ENCODE results near the gene USPL1. TPM values are rescaled to one million over a fixed set of nuclear protein-coding genes. Genes with fewer than 3 reads are reported as not detected.

The USPL1 gene
- total RNA-seq, 1 donor from 2014 or later = 19.7 TPM

GRCh38 chr13:30697996-30698401 is 80.3 kb downstream of the USPL1 start:
- peaks cover 6% of the 10 kb centered on the region for H3K27me3 Mint-ChIP-seq
- H3K27ac Mint-ChIP-seq = no peak overlapping the region
- no peaks in the 10 kb centered on the region for H3K36me3 Mint-ChIP-seq
- peak; percentile 25 for DNase-seq (ENCODE audit: extremely low spot score, unreplicated experiment)
- no peak for TF ChIP-seq CTCF (conservative IDR thresholded peaks at IDR 0.05)
- H3K9me3 Mint-ChIP-seq = no peaks in the 10 kb centered on the region
- H3K4me1 Mint-ChIP-seq (ENCODE audit: unreplicated experiment) = peaks cover 48% of the 10 kb centered on the region
- no peak overlapping the region for H3K4me3 Mint-ChIP-seq

GRCh38 chr13:30698488-30699005 is 80.8 kb downstream of the USPL1 start:
- no peaks in the 10 kb centered on the region for H3K9me3 Mint-ChIP-seq
- TF ChIP-seq CTCF (conservative IDR thresholded peaks at IDR 0.05) = no peak
- H3K27me3 Mint-ChIP-seq = peaks cover 6% of the 10 kb centered on the region
- H3K4me1 Mint-ChIP-seq (ENCODE audit: unreplicated experiment) = peaks cover 48% of the 10 kb centered on the region
- H3K36me3 Mint-ChIP-seq = no peaks in the 10 kb centered on the region
- peak; percentile 48 for DNase-seq (ENCODE audit: extremely low spot score, unreplicated experiment)
- no peak overlapping the region for H3K27ac Mint-ChIP-seq
- H3K4me3 Mint-ChIP-seq = no peak overlapping the region

DNA sequence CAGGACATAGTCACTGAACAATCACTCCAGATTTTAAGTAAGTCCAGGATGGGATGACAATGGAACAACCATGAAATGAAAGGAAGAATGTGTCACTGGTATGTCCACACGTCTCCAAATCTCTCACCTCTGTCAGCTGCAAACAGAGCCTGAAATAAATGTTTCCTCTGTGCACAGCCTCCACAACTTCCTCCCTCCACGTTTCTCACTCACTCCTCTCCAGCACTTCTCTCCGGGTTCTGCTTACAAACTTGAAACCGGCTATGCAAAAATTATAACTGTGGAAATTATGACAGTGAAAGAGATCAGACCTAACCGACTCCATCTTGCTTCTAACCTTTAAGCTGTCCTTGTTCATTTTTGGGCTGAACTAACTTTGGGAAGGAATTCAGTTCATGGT is 82.6 kb downstream of the USPL1 start:
- no peaks in the 10 kb centered on the region for H3K36me3 Mint-ChIP-seq
- H3K27ac Mint-ChIP-seq = no peak overlapping the region
- no peak for DNase-seq (ENCODE audit: extremely low spot score, unreplicated experiment)
- no peaks in the 10 kb centered on the region for H3K9me3 Mint-ChIP-seq
- H3K27me3 Mint-ChIP-seq = peaks cover 9% of the 10 kb centered on the region
- TF ChIP-seq CTCF (conservative IDR thresholded peaks at IDR 0.05) = no peak
- H3K4me1 Mint-ChIP-seq (ENCODE audit: unreplicated experiment) = peaks cover 46% of the 10 kb centered on the region
- no peak overlapping the region for H3K4me3 Mint-ChIP-seq

GRCh38 chr13:30702006-30702405 is 84.3 kb downstream of the USPL1 start:
- no peak overlapping the region for H3K27ac Mint-ChIP-seq
- H3K4me1 Mint-ChIP-seq (ENCODE audit: unreplicated experiment) = peaks cover 30% of the 10 kb centered on the region
- DNase-seq (ENCODE audit: extremely low spot score, unreplicated experiment) = no peak
- peaks cover 9% of the 10 kb centered on the region for H3K27me3 Mint-ChIP-seq
- TF ChIP-seq CTCF (conservative IDR thresholded peaks at IDR 0.05) = no peak
- no peaks in the 10 kb centered on the region for H3K9me3 Mint-ChIP-seq
- H3K36me3 Mint-ChIP-seq = no peaks in the 10 kb centered on the region
- H3K4me3 Mint-ChIP-seq = no peak overlapping the region

DNA sequence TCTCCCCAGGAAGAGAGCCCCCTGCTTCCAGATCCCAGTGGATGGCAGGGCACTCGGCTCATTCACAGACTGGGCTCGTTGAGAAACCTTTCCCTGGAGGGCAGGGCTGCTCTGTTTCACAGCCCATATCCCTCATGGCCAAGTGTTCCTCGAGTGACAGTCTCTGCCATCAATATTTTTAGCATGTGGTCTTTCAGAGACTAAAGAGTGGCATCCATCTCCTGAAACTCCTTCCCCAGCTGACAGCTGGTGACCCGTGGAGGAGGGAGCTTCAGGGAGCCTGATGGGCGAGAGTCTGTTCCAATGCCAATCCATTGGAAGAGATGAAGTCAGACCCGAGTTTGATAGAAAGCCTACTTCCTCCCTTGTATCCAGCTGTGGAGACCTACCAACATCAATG is 86.9 kb downstream of the USPL1 start:
- H3K27ac Mint-ChIP-seq = no peak overlapping the region
- H3K4me3 Mint-ChIP-seq = no peak overlapping the region
- peak; percentile 6 for DNase-seq (ENCODE audit: extremely low spot score, unreplicated experiment)
- no peaks in the 10 kb centered on the region for H3K36me3 Mint-ChIP-seq
- H3K9me3 Mint-ChIP-seq = no peaks in the 10 kb centered on the region
- H3K4me1 Mint-ChIP-seq (ENCODE audit: unreplicated experiment) = peaks cover 16% of the 10 kb centered on the region
- H3K27me3 Mint-ChIP-seq = peaks cover 4% of the 10 kb centered on the region
- TF ChIP-seq CTCF (conservative IDR thresholded peaks at IDR 0.05) = no peak

DNA sequence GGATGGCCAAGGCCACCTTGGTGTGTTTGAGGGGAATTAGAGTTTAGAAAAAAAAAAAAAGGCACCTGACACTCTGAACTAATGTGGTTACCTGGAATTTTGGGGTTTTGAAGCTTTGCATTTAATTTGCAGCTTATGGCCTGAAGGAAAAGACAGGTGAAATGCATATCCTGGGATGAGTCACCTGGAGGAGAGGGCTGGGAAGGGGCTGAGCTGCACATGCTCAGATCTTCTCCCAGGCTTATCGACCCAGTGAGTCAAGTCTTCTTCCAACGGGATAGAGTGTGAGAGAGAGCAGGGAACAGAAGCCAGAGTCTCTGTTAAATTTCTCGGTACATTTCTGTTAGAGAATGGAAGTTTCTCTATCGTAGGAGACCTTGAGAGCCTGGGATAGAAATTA is 88.0 kb downstream of the USPL1 start:
- Mint-ChIP-seq H3K36me3 (no peaks in the 10 kb centered on the region), H3K4me3 (no peak overlapping the region), H3K27me3 (peaks cover 4% of the 10 kb centered on the region), H3K27ac (no peak overlapping the region), H3K4me1 (ENCODE audit: unreplicated experiment) (peaks cover 11% of the 10 kb centered on the region), H3K9me3 (no peaks in the 10 kb centered on the region)
- no peak for TF ChIP-seq CTCF (conservative IDR thresholded peaks at IDR 0.05)
- no peak for DNase-seq (ENCODE audit: extremely low spot score, unreplicated experiment)

Data from type B pancreatic cell (in vitro differentiated cells).